H9 (cell line): ENCODE results near the gene SAFB. TPM values are rescaled to one million over a fixed set of nuclear protein-coding genes. Genes with fewer than 3 reads are reported as not detected.

Experiments used
- DNase-seq: peaks from one replicate; pipeline ENCODE4 v3.0.0-alpha.2; 2017
- H2AFZ ChIP-seq: one replicate; pipeline ENCODE4 v1.6.1; 2013; ENCODE audit warnings: mild to moderate bottlenecking, low read length, control low read depth, moderate library complexity
- H2AK5ac ChIP-seq: 2 replicates; pipeline ENCODE4 v1.6.1; 2013; ENCODE audit warnings: low read length, control low read depth, mixed read lengths; ENCODE audit not compliant: insufficient read length
- H2BK120ac ChIP-seq: one replicate; pipeline ENCODE4 v1.6.1; 2013; ENCODE audit warnings: low read depth, mild to moderate bottlenecking, low read length, control low read depth, inconsistent platforms; ENCODE audit not compliant: poor library complexity, severe bottlenecking
- H2BK12ac ChIP-seq: 2 replicates; pipeline ENCODE4 v1.6.1; 2013; ENCODE audit warnings: low read length, control low read depth, mixed read lengths, low read depth; ENCODE audit not compliant: insufficient read length
- H2BK15ac ChIP-seq: 2 replicates; pipeline ENCODE4 v1.6.1; 2013; ENCODE audit warnings: low read depth, low read length, control low read depth
- H2BK20ac ChIP-seq: one replicate; pipeline ENCODE4 v1.6.1; 2013; ENCODE audit warnings: low read depth, mild to moderate bottlenecking, low read length, control low read depth, inconsistent platforms; ENCODE audit not compliant: poor library complexity, severe bottlenecking
- H2BK5ac ChIP-seq: 2 replicates; pipeline ENCODE4 v1.6.1; 2013; ENCODE audit warnings: low read length, control low read depth, mixed read lengths; ENCODE audit not compliant: insufficient read length
- H3K14ac ChIP-seq: 2 replicates; pipeline ENCODE4 v1.6.1; 2013; ENCODE audit warnings: low read length, control low read depth; ENCODE audit not compliant: insufficient read depth
- H3K18ac ChIP-seq: 2 replicates; pipeline ENCODE4 v1.6.1; 2013; ENCODE audit warnings: low read depth, mild to moderate bottlenecking, mixed read lengths, low read length, control low read depth; ENCODE audit not compliant: insufficient read length
- H3K23ac ChIP-seq: 2 replicates; pipeline ENCODE4 v1.6.1; 2013; ENCODE audit warnings: low read length, control low read depth, mixed read lengths, low read depth; ENCODE audit not compliant: insufficient read length
- H3K23me2 ChIP-seq: 2 replicates; pipeline ENCODE4 v1.6.1; 2013; ENCODE audit warnings: low read depth, mild to moderate bottlenecking, mixed read lengths, low read length, control low read depth; ENCODE audit not compliant: insufficient read length, poor library complexity, severe bottlenecking
- H3K27ac ChIP-seq: 2 replicates; pipeline ENCODE4 v1.5.1; 2013; ENCODE audit warnings: low read length, control low read depth, mixed read lengths, low read depth; ENCODE audit not compliant: insufficient read length
- H3K27me3 ChIP-seq: 2 replicates; pipeline ENCODE4 v1.6.1; 2013; ENCODE audit warnings: low read length, control low read depth, inconsistent platforms; ENCODE audit not compliant: insufficient read depth
- H3K4ac ChIP-seq: 2 replicates; pipeline ENCODE4 v1.6.1; 2013; ENCODE audit warnings: low read depth, mild to moderate bottlenecking, control low read depth, inconsistent platforms, low read length, moderate library complexity
- H3K4me1 ChIP-seq: 2 replicates; pipeline ENCODE4 v1.6.1; 2013; ENCODE audit warnings: low read length, control low read depth, inconsistent platforms; ENCODE audit not compliant: insufficient read depth
- H3K4me2 ChIP-seq: 2 replicates; pipeline ENCODE4 v1.6.1; 2013; ENCODE audit warnings: low read length, control low read depth, mixed read lengths; ENCODE audit not compliant: insufficient read length, insufficient read depth
- H3K56ac ChIP-seq: 2 replicates; pipeline ENCODE4 v1.6.1; 2013; ENCODE audit warnings: low read depth, mild to moderate bottlenecking, mixed read lengths, low read length, control low read depth; ENCODE audit not compliant: insufficient read length
- H3K79me1 ChIP-seq: 2 replicates; pipeline ENCODE4 v1.6.1; 2013; ENCODE audit warnings: low read depth, mild to moderate bottlenecking, moderate library complexity, low read length, control low read depth, inconsistent platforms; ENCODE audit not compliant: insufficient read depth, poor library complexity, severe bottlenecking
- H3K79me2 ChIP-seq: 2 replicates; pipeline ENCODE4 v1.6.1; 2013; ENCODE audit warnings: low read length, control low read depth, inconsistent platforms; ENCODE audit not compliant: insufficient read depth
- H3K9ac ChIP-seq: 2 replicates; pipeline ENCODE4 v1.6.1; 2013; ENCODE audit warnings: low read length, control low read depth, mixed read lengths; ENCODE audit not compliant: insufficient read length; ENCODE audit errors: extremely low read depth
- H3K9me3 ChIP-seq: one replicate; pipeline ENCODE4 v1.6.1; 2013; ENCODE audit warnings: low read depth, low read length, inconsistent platforms; ENCODE audit not compliant: control insufficient read depth
- H3T11ph ChIP-seq: one replicate; pipeline ENCODE4 v1.6.1; 2013; ENCODE audit warnings: mild to moderate bottlenecking, low read length, control low read depth, inconsistent platforms
- H4K20me1 ChIP-seq: one replicate; pipeline ENCODE4 v1.6.1; 2013; ENCODE audit not compliant: control insufficient read depth, insufficient read length, insufficient read depth
- H4K5ac ChIP-seq: 2 replicates; pipeline ENCODE4 v1.6.1; 2013; ENCODE audit warnings: low read depth, mild to moderate bottlenecking, mixed read lengths, low read length, control low read depth; ENCODE audit not compliant: insufficient read length
- H4K8ac ChIP-seq: replicated peaks from 2 replicates; pipeline ENCODE4 v1.6.1; 2013; ENCODE audit warnings: low read length, control low read depth, mixed read lengths, low read depth; ENCODE audit not compliant: insufficient read length
- H4K91ac ChIP-seq: 2 replicates; pipeline ENCODE4 v1.6.1; 2013; ENCODE audit warnings: low read depth, mild to moderate bottlenecking, moderate library complexity, mixed read lengths, low read length, control low read depth; ENCODE audit not compliant: insufficient read length
- H3K27ac Mint-ChIP-seq, 3 experiments: 2 replicates in 2 of 3; 3 replicates in 1 of 3; pipeline ENCODE4 v1.8.0; 2020 to 2021; ENCODE audit warnings: mixed read lengths in 3 of 3, mild to moderate bottlenecking in 1 of 3, moderate library complexity in 1 of 3
- H3K27me3 Mint-ChIP-seq: 2 replicates; pipeline ENCODE4 v1.8.0; 2021; ENCODE audit warnings: low read depth, mild to moderate bottlenecking, moderate library complexity, mixed read lengths
- H3K36me3 Mint-ChIP-seq, 3 experiments: 2 replicates in 2 of 3; 3 replicates in 1 of 3; pipeline ENCODE4 v1.8.0; 2020 to 2021; ENCODE audit warnings: low read depth in 3 of 3, mixed read lengths in 3 of 3; ENCODE audit not compliant: insufficient read depth in 1 of 3
- H3K4me1 Mint-ChIP-seq, 2 experiments: 2 replicates each; pipeline ENCODE4 v1.8.0; 2020; ENCODE audit warnings: mixed read lengths in 2 of 2
- H3K4me3 Mint-ChIP-seq, 2 experiments: 2 replicates in 1 of 2; 3 replicates in 1 of 2; pipeline ENCODE4 v1.8.0; 2020 to 2021; ENCODE audit warnings: mild to moderate bottlenecking in 2 of 2, mixed read lengths in 2 of 2, moderate library complexity in 1 of 2
- H3K9me3 Mint-ChIP-seq, 2 experiments: 2 replicates in 1 of 2; 3 replicates in 1 of 2; pipeline ENCODE4 v1.8.0; 2020; ENCODE audit warnings: mild to moderate bottlenecking in 2 of 2, mixed read lengths in 2 of 2, moderate library complexity in 1 of 2
- CTCF ChIP-seq: fragments of 200-600 bp; sonication (generic); conservative IDR thresholded peaks from 3 replicates; pipeline ENCODE4 v1.8.0; 2021; ENCODE audit warnings: antibody characterized with exemption, mild to moderate bottlenecking
- WGBS: extraction: QIAGEN DNeasy Blood & Tissue Kit; methylation state at CpG from one replicate; pipeline ENCODE4 v1.1.7; 2013; ENCODE audit warnings: missing lambda C conversion rate, low lambda C conversion rate, mixed read lengths; ENCODE audit not compliant: insufficient read length; ENCODE audit errors: extremely low coverage; 5-methylcytosine and 5-hydroxymethylcytosine counted together
- total RNA-seq: library from RNA; stranded (reverse); gene quantifications from 2 replicates; pipeline ENCODE4 v1.2.1, GENCODE V29; 2021

Gene SAFB
- total RNA-seq, 1 experiment from 2014 or later = 110 TPM

- Histone ChIP-seq H4K8ac (no peak overlapping the region), H2AFZ (no peak overlapping the region), H3K9ac (no peak overlapping the region), H3K79me2 (peaks cover 11% of the 10 kb centered on the region; the same call in 1 of the 2 replicates), H3K27ac (no peak overlapping the region), H3K27me3 (no peaks in the 10 kb centered on the region), H3K14ac (no peak overlapping the region), H2BK5ac (no peak overlapping the region), H3T11ph (no peak overlapping the region), H3K23ac (no peak overlapping the region), H3K23me2 (peaks cover 11% of the 10 kb centered on the region), H3K4me1 (no peaks in the 10 kb centered on the region; the same call in 1 of the 2 replicates), H2BK12ac (no peak overlapping the region), H3K18ac (no peak overlapping the region), H2BK15ac (no peak overlapping the region), H4K20me1 (no peaks in the 10 kb centered on the region), H3K56ac (no peak overlapping the region), H4K5ac (no peak overlapping the region), H3K4ac (no peak overlapping the region), H3K4me2 (peak overlapping the region; percentile 9), H2BK20ac (no peak overlapping the region), H4K91ac (no peak overlapping the region), H2AK5ac (no peak overlapping the region), H3K79me1 (no peaks in the 10 kb centered on the region), H3K9me3 (no peaks in the 10 kb centered on the region), H2BK120ac (no peak overlapping the region)
- Mint-ChIP-seq H3K4me1 (peaks cover 14 to 21% of the 10 kb centered on the region in 2 experiments), H3K9me3 (peaks cover 5 to 7% of the 10 kb centered on the region in 2 experiments; a peak in 3 of 5 replicates), H3K36me3 (peaks cover 8 to 12% (median 9%) of the 10 kb centered on the region in 3 experiments), H3K27me3 (peaks cover 10% of the 10 kb centered on the region), H3K27ac (peak overlapping the region; percentile 51 to 83 (median 64); a peak in 3 of 7 replicates), H3K4me3 (peak overlapping the region; percentile 60 to 81)
- DNase-seq = no peak
- TF ChIP-seq CTCF = no peak
- WGBS = no CpG with 5 or more reads among the region's 16 CpGs
Measured at GRCh38 chr19:5686326-5686646, 63.4 kb downstream of the SAFB start.
